Stimulated activated naive CD4-positive, alpha-beta T cell (primary cell): ENCODE results near the gene CYGB.
"Not testable (repeated sequence)": the region's sequence is repeated elsewhere in the genome, so short reads cannot be mapped to it uniquely, and the experiment has no call there.

Source experiments
- DNase-seq, 6 experiments: peaks; one replicate each; lab custom pipeline; 2025; lab: John Stamatoyannopoulos, UW

CYGB gene

DNA sequence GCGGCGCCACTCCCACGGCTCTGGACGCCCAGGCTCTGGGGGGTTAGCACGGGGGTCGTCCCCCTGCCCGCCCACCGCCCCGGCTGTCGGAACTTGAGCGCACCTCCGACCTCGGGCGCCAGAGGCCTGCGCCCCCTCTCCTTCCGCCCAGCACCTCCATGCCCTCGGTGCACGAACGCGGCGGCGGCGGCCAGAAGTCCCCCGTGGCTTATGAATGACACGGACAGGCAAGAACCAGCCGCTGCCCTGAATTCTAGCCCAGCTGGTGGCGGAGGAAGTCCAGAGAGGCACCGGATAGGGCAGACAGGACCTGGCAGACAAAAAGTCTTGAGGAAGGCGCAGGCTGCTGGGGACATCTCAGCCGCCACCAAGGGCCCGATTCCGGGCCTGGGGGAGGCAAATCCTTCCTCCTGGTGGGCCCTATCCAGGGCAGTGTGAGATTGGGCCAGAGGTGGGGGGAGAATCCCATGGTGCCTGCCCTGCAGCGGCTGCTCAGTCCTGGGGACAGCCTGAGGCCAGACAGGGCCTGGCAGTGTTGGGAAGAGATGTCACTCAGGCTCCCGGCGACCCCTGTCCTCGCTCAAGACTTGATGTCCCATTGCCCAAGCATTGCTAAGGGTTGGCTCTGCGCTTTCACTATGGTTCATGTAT, 897 bp upstream of the CYGB start:
- DNase-seq = no peak

DNA sequence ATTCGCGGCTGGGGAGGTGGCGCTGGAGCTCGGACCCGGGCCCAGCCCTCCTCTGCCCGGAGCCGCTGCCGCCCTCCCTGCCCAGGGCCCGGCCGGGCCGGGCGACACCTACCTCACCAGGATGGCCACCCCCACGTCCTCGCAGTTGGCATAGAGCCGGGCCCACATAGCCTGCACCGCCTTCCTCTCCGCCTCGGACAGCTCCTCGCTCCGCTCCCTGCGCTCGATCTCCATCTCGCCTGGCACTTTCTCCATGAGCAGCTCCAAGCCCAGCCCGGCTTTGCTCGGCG, 276 bp downstream of the CYGB start:
- no peak for DNase-seq

DNA sequence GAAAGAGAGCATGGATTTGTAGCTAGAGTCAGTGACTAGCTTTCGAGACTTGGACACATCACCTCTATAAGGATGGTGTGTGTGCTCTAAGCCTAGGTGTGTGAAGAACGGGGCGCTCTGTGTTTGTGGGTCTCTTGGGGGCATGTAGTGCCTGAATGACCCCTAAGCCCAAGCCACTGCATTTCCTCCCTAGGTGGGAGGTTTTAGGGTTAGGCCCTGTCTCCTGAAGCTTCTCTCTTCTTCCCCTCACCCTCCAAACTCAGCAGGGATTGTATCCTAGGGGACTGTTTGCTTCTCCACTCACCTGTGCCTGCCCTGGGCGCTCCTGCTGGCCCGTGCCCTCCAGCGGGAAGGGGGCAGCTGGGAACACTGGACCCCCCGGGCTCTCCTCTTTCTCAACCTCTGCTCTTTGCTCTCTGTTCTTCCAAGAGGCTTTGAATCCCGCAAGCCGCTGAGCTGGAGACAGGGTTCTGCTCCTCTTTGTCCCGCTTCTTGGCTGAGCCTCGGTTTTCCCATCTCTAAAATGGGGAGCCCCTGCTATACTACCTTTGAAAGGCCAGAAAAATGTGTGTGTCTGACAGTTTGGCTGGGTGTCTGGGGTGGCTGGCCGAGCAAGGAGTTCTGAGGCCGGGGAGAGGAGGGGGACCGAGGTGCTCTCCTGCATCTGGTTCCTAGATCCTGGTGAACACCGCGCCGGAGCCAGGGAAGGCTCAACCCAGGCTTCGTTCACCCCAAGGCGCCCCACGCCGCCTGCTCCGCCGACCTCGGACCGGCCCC, 810 bp downstream of the CYGB start:
- DNase-seq = no peak

DNA sequence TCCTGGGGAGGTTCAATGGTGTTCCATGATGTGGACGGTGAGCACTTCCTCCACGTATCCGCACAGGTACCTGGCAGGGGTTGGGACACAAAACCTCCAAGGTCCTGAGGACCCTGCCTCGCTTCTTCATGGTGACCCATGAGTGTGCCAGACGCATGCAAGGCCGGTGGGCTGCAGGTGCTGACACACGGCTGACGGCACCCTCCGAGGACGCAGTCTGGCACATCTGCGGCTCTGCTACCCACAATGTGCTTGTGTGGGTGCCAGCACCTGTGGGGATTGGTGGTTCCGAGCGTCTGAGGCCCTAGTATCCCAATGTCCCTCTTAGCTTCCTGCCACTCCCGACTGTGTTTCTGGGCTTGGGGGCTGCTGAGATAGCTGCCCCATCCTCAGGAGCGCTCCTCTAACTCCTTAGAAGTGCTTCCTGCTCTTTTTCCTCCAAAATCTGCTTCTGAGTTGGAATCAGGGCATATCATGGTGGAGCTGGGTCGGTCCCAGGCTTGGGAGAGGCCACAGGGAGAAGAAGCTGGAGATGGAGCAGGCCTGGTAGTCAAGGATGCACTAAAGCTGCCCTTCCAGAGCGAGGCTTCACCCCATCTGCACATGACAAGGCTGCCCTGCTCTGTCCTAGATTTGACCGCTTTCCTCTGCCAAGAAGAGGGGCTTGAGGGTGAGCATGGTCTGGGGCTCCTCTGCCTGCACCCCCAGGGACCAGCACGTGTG, 1.6 kb downstream of the CYGB start:
- no peak for DNase-seq

DNA sequence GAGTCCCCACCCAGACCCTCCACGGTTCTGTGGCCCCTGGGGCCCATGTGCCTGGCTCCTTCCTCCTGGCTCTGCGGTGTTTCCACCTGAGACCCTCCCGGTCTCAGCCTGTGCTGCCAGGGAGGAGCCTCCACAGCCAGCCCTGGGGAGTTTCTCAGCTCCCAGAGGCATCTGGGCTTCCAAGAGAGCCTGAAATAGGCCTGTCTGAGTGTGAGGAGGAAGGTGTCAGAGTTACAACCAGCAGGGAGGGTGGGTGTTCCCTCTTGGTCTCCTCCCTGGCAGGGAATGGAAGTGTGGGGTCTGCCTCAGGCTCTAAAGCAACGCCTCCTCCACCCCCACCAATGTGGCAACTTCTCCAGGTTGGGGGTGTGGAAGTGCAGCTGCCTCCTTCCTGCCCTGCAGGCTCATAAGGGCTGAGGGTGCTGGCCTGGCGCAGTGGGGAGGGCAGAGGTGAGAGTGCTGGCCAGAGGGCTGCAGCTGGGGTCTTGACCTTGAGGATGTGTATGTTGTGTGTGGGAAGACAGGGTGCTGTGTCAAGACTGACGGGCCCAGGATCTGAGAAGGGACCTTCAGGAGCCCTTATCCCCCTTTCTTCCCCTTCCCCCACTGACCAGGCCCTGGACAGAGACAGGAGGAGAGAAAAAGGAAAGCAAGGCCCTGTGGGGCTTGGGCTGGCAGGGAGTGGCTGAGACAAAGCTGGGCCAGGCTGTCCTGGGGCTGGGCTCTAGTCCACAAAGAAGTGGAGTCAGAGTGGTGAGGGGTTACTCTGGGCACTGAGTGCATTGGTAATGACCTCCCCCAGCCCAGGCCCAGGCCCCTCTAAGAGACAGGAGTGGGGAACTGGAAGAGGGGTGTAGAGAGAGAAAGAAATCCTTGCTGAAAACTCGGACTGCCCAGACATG, 2.4 kb downstream of the CYGB start:
- DNase-seq = no peak

DNA sequence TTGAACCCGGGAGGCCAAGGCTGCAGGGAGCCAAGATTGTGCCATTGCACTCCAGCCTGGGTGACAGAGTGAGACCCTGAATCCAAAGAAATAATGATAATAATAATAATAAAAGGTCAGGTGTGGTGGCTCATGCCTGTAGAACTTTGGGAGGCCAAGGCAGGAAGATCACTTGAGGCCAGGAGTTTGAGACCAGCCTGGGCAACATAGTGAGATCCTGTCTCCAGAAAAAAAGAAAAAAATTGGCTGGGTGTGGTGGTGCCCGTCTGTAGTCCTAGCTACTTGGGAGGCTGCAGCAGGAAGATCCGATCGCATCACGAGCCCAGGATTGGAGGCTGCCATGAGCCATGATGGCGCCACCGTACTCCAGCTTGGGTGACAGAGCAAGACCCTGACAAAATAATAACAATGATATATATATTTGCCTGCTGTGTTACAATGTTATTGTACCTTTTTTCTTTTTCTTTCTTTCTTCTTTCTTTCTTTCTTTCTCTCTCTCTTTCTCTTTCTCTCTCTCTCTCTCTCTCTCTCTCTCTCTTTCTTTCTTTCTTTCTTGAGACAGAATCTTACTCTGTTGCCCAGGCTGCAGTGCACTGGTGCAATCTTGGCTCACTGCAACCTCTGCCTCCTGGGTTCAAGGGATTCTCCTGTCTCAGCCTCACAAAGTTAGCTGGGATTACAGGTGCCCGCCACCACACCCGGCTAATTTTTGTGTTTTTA, 3.7 kb downstream of the CYGB start:
- not testable (repeated sequence) for DNase-seq

DNA sequence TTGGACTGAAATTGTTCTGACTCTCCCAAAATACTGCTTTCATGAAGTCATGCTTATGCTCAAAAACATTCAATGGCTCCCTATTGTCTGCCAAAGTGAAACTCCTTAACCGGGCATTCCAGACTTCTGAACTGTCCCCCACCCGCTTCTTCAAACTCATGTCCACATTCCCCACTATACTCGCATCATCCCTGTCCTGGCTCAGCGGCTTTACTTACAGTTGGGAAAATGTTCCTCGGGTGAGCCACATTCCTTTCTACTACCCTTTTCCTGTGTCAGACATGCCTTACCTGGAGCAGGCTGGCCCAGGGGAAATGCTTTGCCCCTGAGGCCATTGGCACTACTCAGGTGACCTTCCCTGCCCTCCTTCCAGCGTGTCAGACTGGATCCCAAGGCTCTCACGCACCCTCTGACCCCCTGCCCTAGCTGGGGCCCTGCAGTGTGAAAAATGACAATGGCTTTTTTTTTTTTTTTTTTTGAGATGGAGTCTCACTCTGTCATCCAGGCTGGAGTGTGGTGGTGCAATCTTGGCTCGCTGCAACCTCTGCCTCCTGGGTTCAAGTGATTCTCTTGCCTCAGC, 5.3 kb downstream of the CYGB start:
- no peak for DNase-seq

DNA sequence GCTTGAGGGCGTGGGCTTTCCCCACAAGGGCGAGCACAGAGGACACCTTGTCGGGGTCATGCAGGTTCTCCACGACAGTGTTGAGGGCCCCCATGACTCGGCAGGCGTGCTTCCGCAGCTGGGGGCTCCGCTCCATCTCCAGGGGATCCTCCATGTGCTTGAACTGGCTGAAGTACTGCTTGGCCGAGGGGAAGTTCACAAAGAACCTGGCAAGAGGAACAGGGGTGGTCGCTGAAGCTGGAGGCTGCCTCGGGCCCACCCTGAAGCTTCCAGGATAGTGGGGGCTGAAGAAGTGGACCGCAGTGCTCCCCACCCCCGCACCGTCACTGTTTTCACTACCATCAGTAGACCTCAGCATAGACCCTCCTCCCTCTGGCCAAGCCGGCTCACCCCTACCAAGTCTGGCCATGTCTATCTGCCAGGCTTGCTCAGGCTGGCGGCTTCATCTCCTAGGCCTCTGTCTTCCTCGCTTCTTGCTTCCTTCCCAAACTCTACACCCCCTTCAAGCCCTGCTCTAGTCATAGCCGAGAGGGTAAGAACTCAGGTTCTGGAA, 5.9 kb downstream of the CYGB start:
- DNase-seq = no peak

DNA sequence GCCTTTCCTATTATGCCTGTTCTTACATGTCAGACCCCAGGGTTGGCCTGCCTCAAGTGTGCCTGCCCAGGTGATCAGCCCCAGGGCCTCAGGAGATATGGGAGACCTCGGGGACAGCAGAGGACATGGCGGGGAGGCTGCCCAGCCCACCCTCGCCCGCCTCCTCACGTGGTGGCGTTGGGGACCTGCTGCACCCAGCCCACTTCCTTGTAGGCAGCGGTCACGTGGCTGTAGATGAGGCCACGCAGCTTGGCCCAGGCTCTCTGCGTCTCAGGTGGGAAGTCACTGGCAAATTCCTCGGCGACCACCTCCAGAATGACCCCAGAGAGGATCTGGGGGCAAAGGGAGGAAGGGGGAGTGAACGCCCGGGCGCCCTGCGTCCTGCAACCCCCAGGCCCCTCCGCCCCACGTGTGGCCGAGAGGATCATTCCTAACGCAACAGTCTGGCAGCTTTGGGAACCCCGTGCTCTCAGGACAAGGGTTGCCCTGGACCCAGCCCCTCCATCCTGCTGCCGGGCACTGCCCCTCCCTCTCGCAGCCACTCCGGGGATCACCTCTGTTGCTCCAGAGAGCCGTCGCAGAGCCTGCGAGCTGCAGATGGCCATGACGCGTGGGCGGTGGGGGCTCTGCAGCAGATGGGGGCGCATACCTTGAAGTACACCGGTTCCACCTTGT, 6.6 kb downstream of the CYGB start:
- no peak for DNase-seq

DNA sequence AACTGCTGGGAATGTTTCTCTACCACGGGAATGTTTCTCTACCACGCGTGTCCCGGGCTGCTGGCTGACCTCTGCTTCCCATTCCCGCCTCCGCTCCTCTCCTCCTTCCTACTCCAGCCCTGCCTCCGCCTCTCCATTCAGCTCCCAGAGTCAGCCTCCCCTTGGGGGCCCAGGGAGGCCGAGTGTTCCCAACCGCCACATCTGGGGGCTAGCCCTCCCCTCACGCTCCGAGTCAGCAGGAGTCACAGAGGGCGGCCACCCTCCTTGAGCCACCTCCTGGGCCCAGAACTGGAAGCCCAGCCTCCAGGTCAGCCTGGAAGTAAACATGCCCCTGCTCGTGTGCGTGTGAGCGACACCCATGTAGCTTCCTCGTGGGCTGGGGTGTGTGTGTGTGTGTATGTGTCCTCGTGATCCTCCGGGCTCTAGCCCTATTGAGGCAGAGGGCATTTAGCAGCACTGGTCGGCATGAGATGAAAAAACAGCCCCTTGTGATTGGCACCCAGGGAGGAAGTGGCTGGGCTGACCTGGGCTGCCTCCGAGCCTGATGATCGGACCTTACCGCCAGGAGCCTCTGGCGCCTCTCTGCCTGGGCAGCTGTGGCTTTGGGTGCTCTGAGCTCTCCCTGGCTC, 7.3 kb downstream of the CYGB start:
- no peak for DNase-seq

DNA sequence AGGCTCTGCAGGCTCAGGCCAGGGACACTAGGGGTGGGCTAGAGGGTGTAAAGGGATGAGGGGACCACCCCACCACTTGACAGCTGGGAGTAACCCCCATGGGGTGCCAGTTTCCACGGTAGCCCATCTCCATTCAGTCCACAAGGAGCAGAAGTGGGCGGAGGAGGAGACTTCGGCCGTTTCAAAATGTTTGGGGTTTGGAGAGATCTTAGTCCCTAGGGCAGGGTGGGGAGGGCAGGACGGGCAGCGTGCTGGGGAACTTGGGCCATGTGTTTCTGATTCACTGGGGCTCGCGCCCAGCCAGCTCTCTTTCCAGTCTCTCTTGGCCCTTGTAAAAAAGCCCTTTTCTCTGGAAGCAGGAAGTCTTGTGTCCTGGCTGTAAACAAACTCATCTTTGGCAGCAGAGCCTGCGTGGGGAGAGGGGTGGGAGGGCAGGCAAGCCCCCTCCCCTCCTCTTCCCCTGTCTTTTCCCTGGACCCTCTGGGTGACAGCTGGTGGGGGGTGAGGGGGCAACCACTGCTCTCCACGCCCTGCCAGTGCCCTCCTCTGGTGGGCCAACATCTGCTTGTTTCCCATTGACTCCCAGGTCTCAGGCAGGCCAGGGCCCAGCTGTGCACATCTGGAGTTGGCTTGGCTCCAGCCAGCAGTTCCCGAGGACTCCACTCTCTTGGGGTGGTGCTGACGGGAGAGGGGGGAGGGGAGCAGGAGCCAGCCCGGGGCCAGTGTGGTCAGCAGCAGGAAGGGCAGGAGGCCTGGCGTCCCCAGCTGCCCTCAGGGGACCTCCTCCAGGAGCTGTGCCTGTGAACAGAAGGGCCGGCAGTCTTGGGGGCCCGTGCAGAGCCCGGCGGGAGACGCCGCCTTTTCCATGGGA, 8.1 kb downstream of the CYGB start:
- no peak for DNase-seq

DNA sequence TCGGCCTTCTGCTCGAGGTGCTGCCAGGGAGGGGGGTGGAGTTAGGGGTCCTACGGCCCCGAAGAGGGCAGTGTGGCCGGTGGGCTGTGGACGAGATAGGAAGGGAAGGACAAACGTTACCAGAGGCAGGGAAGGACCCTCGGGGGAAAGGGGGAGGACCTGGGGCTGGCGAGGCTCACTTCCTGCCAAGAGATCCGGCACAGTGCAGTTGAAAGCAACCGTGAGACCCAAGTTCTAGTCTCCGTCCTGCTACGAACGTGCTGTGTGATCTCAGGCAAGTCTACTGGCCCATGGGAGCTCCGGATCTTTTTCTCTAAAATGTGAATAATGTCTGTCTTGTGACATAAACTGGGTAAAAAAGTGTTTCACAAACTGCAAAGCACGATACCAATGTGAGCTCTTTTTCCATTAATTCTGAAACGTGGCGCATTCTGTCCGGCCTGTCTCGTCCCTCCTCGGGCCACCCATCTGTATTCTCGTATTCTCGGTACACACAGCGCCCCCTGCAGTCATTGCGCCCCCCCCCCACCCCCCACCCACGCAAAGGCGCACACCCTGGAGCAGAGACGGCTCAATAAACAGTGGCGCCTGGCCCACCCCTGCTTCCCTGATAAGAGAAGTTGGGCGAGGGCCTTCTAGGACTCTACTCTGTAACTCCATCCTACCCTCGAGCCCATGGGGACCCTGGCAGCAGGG, 8.8 kb downstream of the CYGB start:
- no peak for DNase-seq

DNA sequence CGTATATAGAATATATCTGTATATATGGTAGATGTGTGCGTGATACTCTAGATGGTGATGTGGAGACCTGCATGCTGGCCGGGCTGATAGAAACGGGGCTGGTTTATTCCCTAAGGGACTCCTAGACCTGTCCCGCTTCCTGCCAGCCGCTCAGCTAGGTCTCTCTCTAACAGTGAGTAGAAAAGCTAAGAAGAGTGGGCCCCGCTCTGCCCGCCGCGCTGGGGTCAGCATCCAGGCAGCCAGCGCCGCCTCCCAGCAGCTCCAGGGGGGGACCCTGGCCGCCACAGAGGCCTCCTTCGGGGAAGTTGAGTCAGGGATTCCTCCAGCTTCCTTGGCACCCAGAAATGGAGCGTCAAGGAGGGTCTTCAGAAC, 9.4 kb downstream of the CYGB start:
- no peak for DNase-seq

DNA sequence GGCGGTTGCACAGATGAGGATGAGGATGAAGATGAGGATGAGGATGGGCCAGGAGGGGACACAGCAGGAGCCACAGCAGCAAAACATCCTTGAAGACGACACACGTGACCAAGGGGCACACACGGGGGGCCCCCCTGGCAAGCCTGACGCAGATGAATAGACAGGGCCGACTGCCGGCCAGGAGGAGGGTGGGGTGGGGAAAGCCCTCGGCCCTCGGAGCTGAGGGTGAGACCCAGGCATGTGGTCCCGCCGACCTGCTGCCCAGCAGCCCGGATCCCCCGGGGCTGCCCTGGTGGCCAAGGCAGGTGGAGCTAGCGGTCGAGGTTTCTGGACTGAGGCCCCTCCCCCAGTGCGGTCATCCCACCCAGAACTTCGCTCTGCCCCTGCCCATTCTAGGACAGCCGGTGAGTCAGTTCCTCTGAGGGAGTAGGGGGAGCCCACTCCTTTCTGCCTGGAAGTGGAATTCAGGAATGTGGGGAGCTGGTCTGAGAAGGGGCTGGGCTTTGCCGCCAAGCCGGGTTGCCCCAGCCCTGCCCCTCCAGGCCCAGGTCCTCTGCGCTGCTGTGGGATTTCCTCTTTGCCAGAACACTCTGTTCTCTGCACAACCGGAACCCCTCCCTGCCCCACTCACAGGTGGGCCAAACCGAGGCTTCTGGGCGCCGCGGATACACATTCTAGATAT, 9.9 kb downstream of the CYGB start:
- DNase-seq = peak; percentile 24 to 69 (median 38)

DNA sequence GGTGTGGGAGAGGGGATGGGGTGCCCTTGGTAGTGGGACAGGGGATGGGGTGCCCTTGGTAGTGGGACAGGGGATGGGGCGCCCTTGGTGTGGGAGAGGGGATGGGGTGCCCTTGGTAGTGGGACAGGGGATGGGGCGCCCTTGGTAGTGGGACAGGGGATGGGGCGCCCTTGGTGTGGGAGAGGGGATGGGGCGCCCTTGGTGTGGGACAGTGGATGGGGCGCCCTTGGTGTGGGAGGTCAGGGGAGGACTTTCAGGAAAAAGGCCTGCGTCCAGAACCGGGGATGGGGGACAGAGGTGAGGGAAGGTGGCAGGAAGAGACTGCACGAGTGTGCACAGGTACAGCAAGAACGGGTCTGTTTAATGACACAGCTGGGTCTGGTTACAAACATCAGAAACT, 10.5 kb downstream of the CYGB start:
- not testable (repeated sequence) for DNase-seq

DNA sequence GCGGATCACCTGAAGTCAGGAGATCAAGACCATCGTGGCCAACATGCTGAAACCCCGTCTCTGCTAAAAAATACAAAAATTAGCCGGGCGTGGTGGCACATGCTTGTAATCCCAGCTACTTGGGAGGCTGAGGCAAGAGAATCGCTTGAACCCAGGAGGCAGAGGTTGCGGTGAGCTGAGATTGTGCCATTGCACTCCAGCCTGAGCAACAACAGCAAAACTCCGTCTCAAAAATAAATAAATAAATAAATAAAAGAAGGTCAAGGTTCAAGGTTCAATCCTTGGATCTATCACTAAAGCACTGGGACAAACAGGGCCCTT, 12.0 kb downstream of the CYGB start:
- DNase-seq = not testable (repeated sequence)

DNA sequence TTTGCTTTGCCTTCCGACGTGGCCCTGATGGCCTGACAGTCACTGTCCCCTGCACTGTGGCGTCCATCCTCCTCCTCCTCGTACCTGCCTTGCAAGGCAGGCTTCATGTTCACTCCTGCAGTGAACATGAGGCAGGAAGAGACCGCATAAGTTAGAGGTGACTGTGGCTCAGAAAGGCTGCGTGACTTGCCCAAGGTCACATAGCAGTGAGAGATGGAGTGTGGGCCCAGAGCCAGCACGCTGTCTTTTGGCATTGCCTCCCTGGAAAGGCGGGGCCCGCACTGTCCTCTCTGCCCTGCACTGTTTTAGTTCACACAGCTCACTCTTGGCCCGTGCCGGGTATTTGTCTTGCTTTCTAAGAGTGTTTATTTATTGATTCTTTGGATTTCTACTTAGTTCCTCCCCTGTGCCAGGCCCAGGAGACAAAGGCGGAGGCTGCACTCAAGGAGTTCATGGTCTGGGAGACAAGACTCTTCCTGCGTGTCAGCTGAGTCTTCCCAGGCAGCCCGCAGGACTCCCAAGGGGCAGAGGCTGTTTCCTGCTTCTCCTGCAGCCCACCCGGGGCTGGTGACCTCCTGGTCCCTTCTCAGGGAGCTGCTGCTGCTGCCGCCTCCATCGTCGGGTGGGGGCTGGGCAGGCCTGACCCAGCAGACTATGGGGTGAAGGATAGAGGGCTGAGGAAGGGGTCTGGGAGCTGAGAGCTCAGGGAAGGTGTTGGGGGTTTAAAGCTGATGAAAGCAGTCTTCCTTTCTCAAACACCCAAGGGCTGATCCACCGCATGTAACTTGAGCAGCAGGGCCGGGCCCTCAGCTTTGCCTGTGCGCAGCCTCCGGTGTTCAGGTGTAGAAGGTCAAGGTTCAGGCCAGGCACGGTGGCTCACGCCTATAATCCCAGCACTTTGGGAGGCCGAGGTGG, 12.7 kb downstream of the CYGB start:
- DNase-seq = no peak
